Sigmoid colon (tissue), 4 donors: ENCODE data around the gene MAST1.

Experiments used
- CTCF ChIP-seq, 4 experiments: fragments of 450-650 bp in 3 of 4; fragments of 200-600 bp in 1 of 4; IDR thresholded peaks; one replicate each; pipeline ENCODE4 v1.5.1; 2016 to 2019; ENCODE audit warnings: antibody characterized with exemption in 4 of 4, mild to moderate bottlenecking in 3 of 4, moderate library complexity in 2 of 4
- EP300 ChIP-seq, 4 donors: sonication (generic); formaldehyde crosslinking; IDR thresholded peaks; one replicate each; pipeline ENCODE4 v1.6.1; 2017; ENCODE audit warnings: antibody characterized with exemption in 4 of 4
- POLR2A ChIP-seq, 2 donors: fragments of 450-650 bp; IDR thresholded peaks; one replicate each; pipeline ENCODE4 v1.6.1; 2016; ENCODE audit warnings: antibody characterized with exemption in 2 of 2, mild to moderate bottlenecking in 2 of 2, moderate library complexity in 2 of 2
- POLR2AphosphoS5 ChIP-seq, 4 donors: sonication (generic); formaldehyde crosslinking; IDR thresholded peaks; one replicate each; pipeline ENCODE4 v1.6.1; 2017; ENCODE audit warnings: antibody characterized with exemption in 4 of 4

- TF ChIP-seq CTCF (IDR thresholded peaks at IDR 0.05) (no peak), POLR2AphosphoS5 (IDR thresholded peaks at IDR 0.05) (no peak), POLR2A (IDR thresholded peaks at IDR 0.05) (no peak), EP300 (IDR thresholded peaks at IDR 0.05) (no peak)
Observed at GRCh38 chr19:12899891-12900518, 61.7 kb downstream of the MAST1 start.
